ENCODE results near the gene CRYGS. TPM values are rescaled to one million over a fixed set of nuclear protein-coding genes. Genes with fewer than 3 reads are reported as not detected.

Gene CRYGS
- total RNA-seq, 2 experiments from 2014 or later, result 3.5 to 7.0 TPM

DNA sequence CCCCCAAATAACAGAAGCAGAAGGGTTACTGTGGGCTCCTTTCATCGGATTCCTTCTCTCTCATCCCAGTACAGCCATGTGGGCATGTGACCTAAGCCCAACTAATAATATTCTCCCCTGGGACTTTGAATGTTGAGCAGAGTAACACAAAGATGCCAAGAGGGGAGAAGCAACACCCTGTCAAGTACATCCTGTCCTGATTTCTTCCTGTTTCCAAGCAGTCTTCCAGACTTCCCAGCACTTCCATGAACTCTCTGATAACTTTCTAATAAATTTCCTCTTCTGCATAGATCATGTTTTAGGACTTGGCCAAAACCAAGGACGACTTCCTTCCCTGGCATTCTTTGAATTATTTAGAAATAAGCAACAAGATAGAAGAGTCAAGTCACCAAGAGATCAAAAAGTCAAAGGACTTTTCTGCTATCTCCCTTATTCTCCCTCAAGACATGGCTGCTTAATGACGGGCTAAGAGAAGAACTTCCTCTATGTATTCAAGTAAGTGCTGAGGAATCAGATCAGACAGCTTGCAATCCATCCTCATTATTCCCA, 37.9 kb downstream of the CRYGS start:
- H3K79me2 ChIP-seq (ENCODE audit: insufficient read depth, low read depth, low read length), result no peaks in the 10 kb centered on the region
- TF ChIP-seq, protein P1, sequence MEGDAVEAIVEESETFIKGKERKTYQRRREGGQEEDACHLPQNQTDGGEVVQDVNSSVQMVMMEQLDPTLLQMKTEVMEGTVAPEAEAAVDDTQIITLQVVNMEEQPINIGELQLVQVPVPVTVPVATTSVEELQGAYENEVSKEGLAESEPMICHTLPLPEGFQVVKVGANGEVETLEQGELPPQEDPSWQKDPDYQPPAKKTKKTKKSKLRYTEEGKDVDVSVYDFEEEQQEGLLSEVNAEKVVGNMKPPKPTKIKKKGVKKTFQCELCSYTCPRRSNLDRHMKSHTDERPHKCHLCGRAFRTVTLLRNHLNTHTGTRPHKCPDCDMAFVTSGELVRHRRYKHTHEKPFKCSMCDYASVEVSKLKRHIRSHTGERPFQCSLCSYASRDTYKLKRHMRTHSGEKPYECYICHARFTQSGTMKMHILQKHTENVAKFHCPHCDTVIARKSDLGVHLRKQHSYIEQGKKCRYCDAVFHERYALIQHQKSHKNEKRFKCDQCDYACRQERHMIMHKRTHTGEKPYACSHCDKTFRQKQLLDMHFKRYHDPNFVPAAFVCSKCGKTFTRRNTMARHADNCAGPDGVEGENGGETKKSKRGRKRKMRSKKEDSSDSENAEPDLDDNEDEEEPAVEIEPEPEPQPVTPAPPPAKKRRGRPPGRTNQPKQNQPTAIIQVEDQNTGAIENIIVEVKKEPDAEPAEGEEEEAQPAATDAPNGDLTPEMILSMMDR (conservative IDR thresholded peaks at IDR 0.05; ENCODE audit: low read length), result no peak
- no peak for TF ChIP-seq EZH2phosphoT487 (IDR thresholded peaks at IDR 0.05; ENCODE audit: borderline replicate concordance, low read depth, low read length)
- H3K9me2 ChIP-seq (ENCODE audit: insufficient read depth, low read length), result no peaks in the 10 kb centered on the region
- CTCF ChIA-PET (ENCODE audit: unreplicated experiment), result no interaction called here
- no peaks in the 10 kb centered on the region for H3K9me3 ChIP-seq (ENCODE audit: low read length)
- H3K4me3 ChIP-seq (ENCODE audit: low read depth, low read length, poor library complexity, severe bottlenecking), result no peak overlapping the region
- no peak overlapping the region for H2AFZ ChIP-seq (ENCODE audit: low read length)
- H3K4me2 ChIP-seq (ENCODE audit: low read length), result no peak overlapping the region
- H3K36me3 ChIP-seq (ENCODE audit: insufficient read depth, low read length), result no peaks in the 10 kb centered on the region
- H3K27ac ChIP-seq (ENCODE audit: low read depth, low read length, poor library complexity, severe bottlenecking), result no peak overlapping the region
- no peaks in the 10 kb centered on the region for H3K4me1 ChIP-seq (ENCODE audit: insufficient read depth, low read length, poor library complexity, severe bottlenecking)
- H4K20me1 ChIP-seq (ENCODE audit: insufficient read depth, low read length), result no peaks in the 10 kb centered on the region
- no peak for DNase-seq (ENCODE audit: low spot score)
- intact Hi-C loops (cut with micrococcal nuclease; ENCODE audit: unreplicated experiment), result no loop called here
- no TSS peak for BruUV-seq (replicated peaks)
- POLR2A ChIA-PET, result interaction anchor here (0.8 to 1.1 kb wide), 2 partner anchors 14 to 149 kb away, joined by 3 to 5 read pairs; no protein-coding TSS in a partner anchor

DNA sequence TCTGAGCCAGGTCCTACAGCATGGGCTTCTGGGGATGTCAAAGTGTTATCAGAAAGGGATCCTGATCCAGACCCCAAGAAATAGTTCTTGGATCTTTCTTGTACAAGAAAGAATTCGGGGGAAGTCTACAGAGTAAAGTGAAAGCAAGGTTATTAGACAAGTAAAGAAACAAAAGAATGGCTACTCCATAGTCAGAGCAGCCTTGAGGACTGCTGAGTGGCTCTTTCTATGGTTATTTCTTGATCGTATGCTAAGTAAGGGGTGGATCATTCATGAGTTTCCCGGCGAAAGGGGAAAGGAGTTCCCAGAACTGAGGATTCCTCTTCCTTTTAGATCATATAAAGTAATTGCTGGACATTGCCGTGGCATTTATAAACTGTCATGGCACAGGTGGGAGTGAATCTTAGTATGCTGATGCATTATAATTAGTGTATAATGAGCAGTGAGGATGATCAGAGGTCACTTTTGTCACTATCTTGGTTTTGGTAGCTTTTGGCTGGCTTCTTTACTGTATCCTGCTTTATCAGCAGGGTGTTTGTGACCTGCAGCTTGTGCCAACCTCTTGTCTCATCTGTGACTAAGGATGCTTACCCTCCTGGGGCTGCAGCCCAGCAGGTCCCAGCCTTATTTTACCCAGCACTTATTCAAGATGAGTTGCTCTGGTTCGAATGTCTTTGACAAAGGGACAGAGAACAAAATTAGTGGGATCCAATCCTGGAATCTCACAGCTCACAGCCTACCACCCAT, 41.0 kb downstream of the CRYGS start:
- POLR2A ChIA-PET, result no interaction called here
- no peaks in the 10 kb centered on the region for H3K4me1 ChIP-seq (ENCODE audit: insufficient read depth, low read length, poor library complexity, severe bottlenecking)
- CTCF ChIA-PET (ENCODE audit: unreplicated experiment), result no interaction called here
- H3K9me3 ChIP-seq (ENCODE audit: low read length), result no peaks in the 10 kb centered on the region
- no peak overlapping the region for H3K4me2 ChIP-seq (ENCODE audit: low read length)
- H3K27ac ChIP-seq (ENCODE audit: low read depth, low read length, poor library complexity, severe bottlenecking), result no peak overlapping the region
- no peak overlapping the region for H2AFZ ChIP-seq (ENCODE audit: low read length)
- no peak for DNase-seq (ENCODE audit: low spot score)
- H3K9me2 ChIP-seq (ENCODE audit: insufficient read depth, low read length), result no peaks in the 10 kb centered on the region
- H3K79me2 ChIP-seq (ENCODE audit: insufficient read depth, low read depth, low read length), result no peaks in the 10 kb centered on the region
- H3K36me3 ChIP-seq (ENCODE audit: insufficient read depth, low read length), result no peaks in the 10 kb centered on the region
- H4K20me1 ChIP-seq (ENCODE audit: insufficient read depth, low read length), result no peaks in the 10 kb centered on the region
- BruUV-seq (replicated peaks), result no TSS peak
- no peak overlapping the region for H3K4me3 ChIP-seq (ENCODE audit: low read depth, low read length, poor library complexity, severe bottlenecking)
- TF ChIP-seq, protein P1 (conservative IDR thresholded peaks at IDR 0.05; ENCODE audit: low read length), result no peak
- no peak for TF ChIP-seq EZH2phosphoT487 (IDR thresholded peaks at IDR 0.05; ENCODE audit: borderline replicate concordance, low read depth, low read length)
- intact Hi-C loops (cut with micrococcal nuclease; ENCODE audit: unreplicated experiment), result no loop called here

Measured in OCI-LY7 (cell line).